HG03521 (cell line): ENCODE results near the gene ECHDC3.

Experiments
- ATAC-seq: cut with Tn5 transposase; IDR thresholded peaks from one replicate; pipeline ENCODE4 v1.9.1; 2021; ENCODE audit warnings: mild to moderate bottlenecking, moderate library complexity; ENCODE audit not compliant: unreplicated experiment

Gene ECHDC3

GRCh38 chr10:11810313-11810766 is 68.2 kb downstream of the ECHDC3 start:
- ATAC-seq, result no peak

- ATAC-seq, result no peak
Measured at GRCh38 chr10:11810973-11811372, 68.8 kb downstream of the ECHDC3 start.

- ATAC-seq, result no peak
Measured at GRCh38 chr10:11813177-11813576, 71.0 kb downstream of the ECHDC3 start.
